GM23248 (cell line): ENCODE data around the gene JPH2. TPM values are rescaled to one million over a fixed set of nuclear protein-coding genes. Genes with fewer than 3 reads are reported as not detected.
A peak's percentile ranks its signal among the peaks of the same experiment; 100 is the strongest.
"Not testable (repeated sequence)": the region's sequence is repeated elsewhere in the genome, so short reads cannot be mapped to it uniquely, and the experiment has no call there.

Source experiments
- DNase-seq: peaks from one replicate; pipeline ENCODE4 v3.0.0-alpha.2; 2015
- H2AFZ ChIP-seq: fragments of 200-600 bp; sonication (generic); 2 replicates; pipeline ENCODE4 v1.6.1; 2016; ENCODE audit warnings: antibody characterized with exemption
- H3F3A ChIP-seq: fragments of 200-600 bp; sonication (generic); 2 replicates; pipeline ENCODE4 v1.6.1; 2016; ENCODE audit warnings: mild to moderate bottlenecking, antibody characterized with exemption, mixed run types; ENCODE audit not compliant: insufficient read depth
- H3K27ac ChIP-seq: fragments of 200-600 bp; sonication (generic); 2 replicates; pipeline ENCODE4 v1.5.1; 2016; ENCODE audit warnings: mild to moderate bottlenecking
- H3K27me3 ChIP-seq: fragments of 200-600 bp; sonication (generic); replicated peaks from 2 replicates; pipeline ENCODE4 v1.6.1; 2016; ENCODE audit warnings: mild to moderate bottlenecking; ENCODE audit not compliant: insufficient read depth
- H3K36me3 ChIP-seq: fragments of 200-600 bp; sonication (generic); 2 replicates; pipeline ENCODE4 v1.6.1; 2016; ENCODE audit warnings: low read depth, mild to moderate bottlenecking
- H3K4me1 ChIP-seq: fragments of 200-600 bp; sonication (generic); 2 replicates; pipeline ENCODE4 v1.6.1; 2016; ENCODE audit warnings: mild to moderate bottlenecking; ENCODE audit not compliant: insufficient read depth
- H3K4me2 ChIP-seq: fragments of 200-600 bp; sonication (generic); one replicate; pipeline ENCODE4 v1.6.1; 2016; ENCODE audit warnings: mild to moderate bottlenecking; ENCODE audit not compliant: unreplicated experiment
- H3K4me3 ChIP-seq: fragments of 200-600 bp; sonication (generic); 2 replicates; pipeline ENCODE4 v1.5.1; 2016; ENCODE audit warnings: mild to moderate bottlenecking
- H3K79me2 ChIP-seq: fragments of 200-600 bp; sonication (generic); 2 replicates; pipeline ENCODE4 v1.6.1; 2016; ENCODE audit warnings: mild to moderate bottlenecking; ENCODE audit not compliant: insufficient read depth
- H3K9ac ChIP-seq: fragments of 200-600 bp; sonication (generic); 2 replicates; pipeline ENCODE4 v1.6.1; 2016; ENCODE audit warnings: mild to moderate bottlenecking
- H3K9me2 ChIP-seq: fragments of 200-600 bp; sonication (generic); 2 replicates; pipeline ENCODE4 v1.6.1; 2016; ENCODE audit warnings: mixed run types, mild to moderate bottlenecking, moderate library complexity; ENCODE audit not compliant: insufficient read depth
- H3K9me3 ChIP-seq: fragments of 200-600 bp; sonication (generic); one replicate; pipeline ENCODE4 v1.6.1; 2017; ENCODE audit warnings: low read depth
- H4K20me1 ChIP-seq: fragments of 200-600 bp; sonication (generic); 2 replicates; pipeline ENCODE4 v1.6.0; 2016; ENCODE audit not compliant: insufficient read depth
- EZH2 ChIP-seq: fragments of 200-600 bp; sonication (generic); IDR thresholded peaks from 2 replicates; pipeline ENCODE4 v1.6.1; 2018; ENCODE audit warnings: antibody characterized with exemption, mild to moderate bottlenecking; ENCODE audit not compliant: insufficient read depth, poor library complexity, severe bottlenecking
- EZH2phosphoT487 ChIP-seq: fragments of 200-600 bp; sonication (generic); IDR thresholded peaks from 2 replicates; pipeline ENCODE4 v1.6.1; 2018; ENCODE audit warnings: antibody characterized with exemption, moderate library complexity, mild to moderate bottlenecking, low read depth; ENCODE audit not compliant: insufficient read depth
- WGBS, 2 experiments: methylation state at CpG; one replicate each; pipeline ENCODE4 v1.1.6; 2015 to 2017; ENCODE audit warnings: low lambda C conversion rate in 2 of 2, low coverage in 1 of 2; ENCODE audit errors: missing lambda C conversion rate in 2 of 2; 5-methylcytosine and 5-hydroxymethylcytosine counted together
- in situ Hi-C: fragments of 300-500 bp; cut with MboI; formaldehyde crosslinking; loops from 2 replicates; pipeline ENCODE4 v1.15.0; 2020
- polyA plus RNA-seq: library from polyadenylated mRNA; unstranded; fragments of >200 nt; fragmentation: Nextera tagmentation; extraction: Ambion mirVana; gene quantifications from 2 replicates; pipeline ENCODE4 v1.2.1, GENCODE V29; 2016
- total RNA-seq: library from RNA; depleted of rRNA; stranded (reverse); fragments of >200 nt; shearing (Covaris generic); gene quantifications from 2 replicates; pipeline ENCODE4 v1.2.3, GENCODE V29; 2014

Gene JPH2
- total and polyA plus RNA-seq, 2 experiments from 2014 or later, result 1.8 to 9.7 TPM

GRCh38 chr20:44196271-44196670 is 9.3 kb upstream of the JPH2 start:
- H3K27ac ChIP-seq, result no peak overlapping the region
- DNase-seq, result peak; percentile 15
- H3K9me2 ChIP-seq, result no peaks in the 10 kb centered on the region
- 81 to 87% methylated on average over 3 of the region's 3 CpGs for WGBS, 2 experiments
- no peaks in the 10 kb centered on the region for H3K27me3 ChIP-seq
- H3F3A ChIP-seq, result no peaks in the 10 kb centered on the region
- no peak overlapping the region for H2AFZ ChIP-seq
- H3K4me3 ChIP-seq, result no peak overlapping the region
- H3K9me3 ChIP-seq, result no peaks in the 10 kb centered on the region
- H4K20me1 ChIP-seq, result no peaks in the 10 kb centered on the region
- H3K79me2 ChIP-seq, result peaks cover 34% of the 10 kb centered on the region
- TF ChIP-seq EZH2 (no peak), EZH2phosphoT487 (no peak)
- H3K4me2 ChIP-seq, result no peak overlapping the region
- no peak overlapping the region for H3K9ac ChIP-seq
- peaks cover 39% of the 10 kb centered on the region for H3K36me3 ChIP-seq
- peaks cover 6% of the 10 kb centered on the region for H3K4me1 ChIP-seq
- in situ Hi-C loops, result loop anchor here (10.0 kb wide), 1 partner anchor 451 kb away; no protein-coding TSS in a partner anchor

DNA sequence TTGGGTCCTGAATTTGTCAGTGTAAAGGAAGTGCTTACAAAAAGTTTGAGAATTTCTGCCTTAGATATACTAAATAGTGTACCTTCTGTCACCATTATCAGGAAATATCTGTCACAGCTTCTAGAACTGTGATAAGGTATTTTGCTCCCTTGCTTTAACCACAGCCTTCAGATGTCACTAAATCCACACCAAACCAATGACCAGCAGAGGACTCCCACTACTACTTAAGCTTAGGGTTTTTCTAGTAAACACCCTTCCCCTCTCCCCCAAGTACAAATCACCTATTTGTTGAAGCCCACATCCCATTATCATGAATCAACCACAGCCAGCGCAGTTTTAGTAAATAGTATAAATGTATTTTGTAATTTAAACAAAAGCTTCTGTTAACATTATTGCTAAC is 8.6 kb upstream of the JPH2 start:
- Histone ChIP-seq H3K9me2 (no peaks in the 10 kb centered on the region), H3K36me3 (peaks cover 33% of the 10 kb centered on the region), H3K9me3 (no peaks in the 10 kb centered on the region), H3F3A (no peaks in the 10 kb centered on the region), H3K4me3 (no peak overlapping the region), H3K4me1 (peaks cover 5% of the 10 kb centered on the region), H3K27ac (no peak overlapping the region), H3K27me3 (no peaks in the 10 kb centered on the region), H2AFZ (no peak overlapping the region), H4K20me1 (no peaks in the 10 kb centered on the region), H3K9ac (no peak overlapping the region), H3K4me2 (no peak overlapping the region), H3K79me2 (peaks cover 28% of the 10 kb centered on the region)
- WGBS, 2 experiments, result 98 to 100% methylated on average over 1 of the region's 1 CpG
- in situ Hi-C loops, result loop anchor here (10.0 kb wide), 1 partner anchor 451 kb away; no protein-coding TSS in a partner anchor
- TF ChIP-seq EZH2, result no peak
- no peak for TF ChIP-seq EZH2phosphoT487
- DNase-seq, result no peak

GRCh38 chr20:44193801-44194200 is 6.8 kb upstream of the JPH2 start:
- H3K79me2 ChIP-seq, result peaks cover 10% of the 10 kb centered on the region
- H3K36me3 ChIP-seq, result peaks cover 17% of the 10 kb centered on the region
- no peak overlapping the region for H3K9ac ChIP-seq
- H4K20me1 ChIP-seq, result no peaks in the 10 kb centered on the region
- WGBS, 2 experiments, result 72 to 73% methylated on average over 2 of the region's 2 CpGs
- no peak overlapping the region for H3K27ac ChIP-seq
- H3K4me2 ChIP-seq, result no peak overlapping the region
- H3K4me1 ChIP-seq, result no peaks in the 10 kb centered on the region
- no peaks in the 10 kb centered on the region for H3K27me3 ChIP-seq
- in situ Hi-C loops, result loop anchor here (10.0 kb wide), 1 partner anchor 449 kb away; no protein-coding TSS in a partner anchor
- no peaks in the 10 kb centered on the region for H3K9me3 ChIP-seq
- H3F3A ChIP-seq, result peaks cover 6% of the 10 kb centered on the region; the same call in 1 of the 2 replicates
- TF ChIP-seq EZH2 (no peak), EZH2phosphoT487 (no peak)
- no peak overlapping the region for H2AFZ ChIP-seq
- no peak overlapping the region for H3K4me3 ChIP-seq
- H3K9me2 ChIP-seq, result no peaks in the 10 kb centered on the region
- no peak for DNase-seq

- not testable (repeated sequence) for DNase-seq, H3K9me3 ChIP-seq, H3K4me2 ChIP-seq, H3K4me3 ChIP-seq, H3K79me2 ChIP-seq, H3K9ac ChIP-seq, H4K20me1 ChIP-seq, H3K27me3 ChIP-seq, H3K27ac ChIP-seq, H3K4me1 ChIP-seq, H3K9me2 ChIP-seq, H2AFZ ChIP-seq
- in situ Hi-C loops, result loop anchor here (10.0 kb wide), 1 partner anchor 447 kb away; no protein-coding TSS in a partner anchor
- peaks cover 21% of the 10 kb centered on the region for H3F3A ChIP-seq
- 71 to 78% methylated on average over 5 of the region's 5 CpGs for WGBS, 2 experiments
- H3K36me3 ChIP-seq, result peaks cover 11% of the 10 kb centered on the region
Measured at GRCh38 chr20:44191640-44192039, 4.7 kb upstream of the JPH2 start.

DNA sequence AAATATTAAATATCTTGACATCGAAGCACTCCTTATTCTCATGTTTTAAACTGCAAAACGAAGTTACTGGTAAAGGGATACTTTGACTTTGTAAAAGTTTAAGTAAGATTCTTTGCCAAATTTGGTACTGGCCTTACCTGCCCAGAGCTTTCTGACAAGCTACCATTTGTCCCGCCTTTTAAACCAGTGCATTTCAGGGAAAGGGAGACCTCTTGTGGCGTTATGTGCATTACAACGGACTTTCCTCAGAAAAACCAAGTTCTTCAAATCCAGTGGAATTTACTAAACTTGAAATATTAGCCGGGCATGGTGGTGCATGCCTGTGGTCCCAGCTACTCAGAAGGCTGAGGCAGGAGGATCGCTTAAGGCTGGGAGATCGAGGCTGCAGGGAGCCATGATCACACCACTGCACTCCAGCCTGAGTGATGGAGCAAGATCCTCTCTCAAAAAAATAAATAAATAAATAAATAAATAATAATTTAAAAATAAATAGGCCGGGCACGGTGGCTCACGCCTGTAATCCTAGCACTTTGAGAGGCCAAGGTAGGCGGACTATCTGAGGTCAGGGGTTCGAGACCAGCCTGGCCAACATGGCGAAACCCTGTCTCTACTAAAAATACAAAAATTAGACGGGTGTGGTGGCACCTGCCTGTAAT is 3.3 kb upstream of the JPH2 start:
- H3K4me3 ChIP-seq, H3K27me3 ChIP-seq, H3K9me3 ChIP-seq, H3K9me2 ChIP-seq, H3K79me2 ChIP-seq, H3K27ac ChIP-seq, H3K36me3 ChIP-seq, H3K9ac ChIP-seq, H4K20me1 ChIP-seq, H3K4me2 ChIP-seq, H2AFZ ChIP-seq: not testable (repeated sequence)
- Histone ChIP-seq H3F3A (peaks cover 21% of the 10 kb centered on the region), H3K4me1 (peaks cover 13% of the 10 kb centered on the region)
- DNase-seq, result peak; percentile 75
- WGBS, 2 experiments, result 23 to 26% methylated on average over 15 of the region's 15 CpGs
- in situ Hi-C loops, result loop anchor here (10.0 kb wide), 1 partner anchor 446 kb away; no protein-coding TSS in a partner anchor
